Measurements from ENCODE around the gene CDK10. TPM values are rescaled to one million over a fixed set of nuclear protein-coding genes. Genes with fewer than 3 reads are reported as not detected.

Gene CDK10
- total and polyA plus RNA-seq, 9 of the 15 experiments (the other 6 are each of a cell fraction or from before 2014, with no cell fraction given) = 2.0 to 85.1 (median 40.1) TPM

- TF ChIP-seq PREB (CRISPR knock-in tag; IDR thresholded peaks at IDR 0.05) = no peak
- TF ChIP-seq SFPQ (IDR thresholded peaks at IDR 0.05; ENCODE audit: low read depth, low read length) = no peak
- TF ChIP-seq, protein P1, sequence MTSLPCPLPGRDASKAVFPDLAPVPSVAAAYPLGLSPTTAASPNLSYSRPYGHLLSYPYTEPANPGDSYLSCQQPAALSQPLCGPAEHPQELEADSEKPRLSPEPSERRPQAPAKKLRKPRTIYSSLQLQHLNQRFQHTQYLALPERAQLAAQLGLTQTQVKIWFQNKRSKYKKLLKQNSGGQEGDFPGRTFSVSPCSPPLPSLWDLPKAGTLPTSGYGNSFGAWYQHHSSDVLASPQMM (CRISPR knock-in tag; IDR thresholded peaks at IDR 0.05) = no peak
- no peak for TF ChIP-seq NCOR1 (IDR thresholded peaks at IDR 0.05)
- no peak for TF ChIP-seq ILK (tag; IDR thresholded peaks at IDR 0.05; ENCODE audit: borderline replicate concordance, low read depth)
- TF ChIP-seq ZNF436 (CRISPR knock-in tag; IDR thresholded peaks at IDR 0.05) = no peak
- TF ChIP-seq ZBTB1 (CRISPR knock-in tag; IDR thresholded peaks at IDR 0.05; ENCODE audit: borderline replicate concordance, low read depth) = no peak
- TF ChIP-seq RFX5 (IDR thresholded peaks at IDR 0.05; ENCODE audit: low read depth, low read length) = peak; percentile 82; the same call in 1 of the 2 replicates
- no peak for TF ChIP-seq ZNF282 (CRISPR knock-in tag; IDR thresholded peaks at IDR 0.05)
- no peak for TF ChIP-seq KDM4B (IDR thresholded peaks at IDR 0.05; ENCODE audit: borderline replicate concordance in 2 of 2, low read depth in 1 of 2)
- peak; percentile 90 for TF ChIP-seq ARID4B (CRISPR knock-in tag; IDR thresholded peaks at IDR 0.05)
- TF ChIP-seq RHOXF2B (CRISPR knock-in tag; conservative IDR thresholded peaks at IDR 0.05) = no peak
- peak; percentile 97 for TF ChIP-seq BHLHE40 (IDR thresholded peaks at IDR 0.05; ENCODE audit: low read length)
- no peak for TF ChIP-seq HOXB6 (CRISPR knock-in tag; IDR thresholded peaks at IDR 0.05; ENCODE audit: borderline replicate concordance)
- TF ChIP-seq, protein P2, sequence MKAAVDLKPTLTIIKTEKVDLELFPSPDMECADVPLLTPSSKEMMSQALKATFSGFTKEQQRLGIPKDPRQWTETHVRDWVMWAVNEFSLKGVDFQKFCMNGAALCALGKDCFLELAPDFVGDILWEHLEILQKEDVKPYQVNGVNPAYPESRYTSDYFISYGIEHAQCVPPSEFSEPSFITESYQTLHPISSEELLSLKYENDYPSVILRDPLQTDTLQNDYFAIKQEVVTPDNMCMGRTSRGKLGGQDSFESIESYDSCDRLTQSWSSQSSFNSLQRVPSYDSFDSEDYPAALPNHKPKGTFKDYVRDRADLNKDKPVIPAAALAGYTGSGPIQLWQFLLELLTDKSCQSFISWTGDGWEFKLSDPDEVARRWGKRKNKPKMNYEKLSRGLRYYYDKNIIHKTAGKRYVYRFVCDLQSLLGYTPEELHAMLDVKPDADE (conservative IDR thresholded peaks at IDR 0.05; ENCODE audit: control insufficient read depth, low read depth, low read length) = 0 out of 2 replicates have a peak, but pooled peaks have one; percentile 39
- no peak for TF ChIP-seq ZKSCAN1 (IDR thresholded peaks at IDR 0.05; ENCODE audit: low read depth, low read length)
- no peak for TF ChIP-seq ZSCAN32 (CRISPR knock-in tag; IDR thresholded peaks at IDR 0.05)
Measured at GRCh38 chr16:89700100-89700648, 13.7 kb downstream of the CDK10 start (continued).
